ENCODE measurements around the gene C11orf21.

Gene C11orf21

DNA sequence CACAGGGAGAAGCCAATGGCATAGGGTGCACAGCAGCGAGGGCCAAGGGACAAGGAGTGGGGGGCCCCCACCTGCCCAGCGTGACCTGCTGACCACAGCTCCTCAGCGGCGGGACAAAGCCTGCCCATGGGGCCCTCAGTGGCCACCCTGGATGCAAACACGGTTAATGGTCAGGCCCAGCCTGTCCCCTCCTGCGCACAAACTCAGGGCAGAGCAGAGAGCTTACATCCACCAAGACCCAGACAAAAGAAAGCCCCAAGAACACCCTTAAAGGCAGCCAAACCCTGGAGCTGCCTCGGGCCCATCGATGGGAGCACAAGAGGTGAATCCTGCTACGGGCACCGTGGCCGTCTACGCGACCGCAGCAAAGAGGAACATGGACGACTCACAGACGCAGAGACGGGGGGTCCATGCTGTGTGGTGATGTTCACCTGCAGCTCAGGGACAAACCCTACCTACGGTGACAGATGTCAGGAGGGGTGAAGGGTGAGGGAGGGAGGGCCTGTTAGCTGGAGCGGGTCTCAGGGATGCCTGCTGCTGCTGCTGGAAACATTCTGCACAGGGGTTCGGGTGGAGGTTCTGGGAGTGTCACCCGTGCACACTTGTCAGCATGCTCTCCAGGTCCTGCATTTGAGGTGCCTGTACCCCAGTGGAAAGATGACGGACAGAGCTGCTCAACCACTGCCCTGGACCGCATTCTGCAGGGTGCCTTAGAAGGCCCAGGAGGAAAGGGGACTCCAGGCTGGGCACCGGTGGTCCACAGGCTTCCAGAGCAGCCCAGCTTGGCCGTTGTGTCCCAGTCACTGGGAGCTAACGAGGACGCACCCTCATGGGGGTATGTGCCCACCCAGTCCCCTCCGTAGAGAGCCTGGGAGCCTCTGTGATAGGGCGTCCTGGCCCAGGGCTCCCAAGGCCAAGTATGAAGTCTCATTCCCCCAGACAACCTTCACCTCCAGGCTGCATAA is 42.9 kb downstream of the C11orf21 start:
- no peak for DNase-seq

DNA sequence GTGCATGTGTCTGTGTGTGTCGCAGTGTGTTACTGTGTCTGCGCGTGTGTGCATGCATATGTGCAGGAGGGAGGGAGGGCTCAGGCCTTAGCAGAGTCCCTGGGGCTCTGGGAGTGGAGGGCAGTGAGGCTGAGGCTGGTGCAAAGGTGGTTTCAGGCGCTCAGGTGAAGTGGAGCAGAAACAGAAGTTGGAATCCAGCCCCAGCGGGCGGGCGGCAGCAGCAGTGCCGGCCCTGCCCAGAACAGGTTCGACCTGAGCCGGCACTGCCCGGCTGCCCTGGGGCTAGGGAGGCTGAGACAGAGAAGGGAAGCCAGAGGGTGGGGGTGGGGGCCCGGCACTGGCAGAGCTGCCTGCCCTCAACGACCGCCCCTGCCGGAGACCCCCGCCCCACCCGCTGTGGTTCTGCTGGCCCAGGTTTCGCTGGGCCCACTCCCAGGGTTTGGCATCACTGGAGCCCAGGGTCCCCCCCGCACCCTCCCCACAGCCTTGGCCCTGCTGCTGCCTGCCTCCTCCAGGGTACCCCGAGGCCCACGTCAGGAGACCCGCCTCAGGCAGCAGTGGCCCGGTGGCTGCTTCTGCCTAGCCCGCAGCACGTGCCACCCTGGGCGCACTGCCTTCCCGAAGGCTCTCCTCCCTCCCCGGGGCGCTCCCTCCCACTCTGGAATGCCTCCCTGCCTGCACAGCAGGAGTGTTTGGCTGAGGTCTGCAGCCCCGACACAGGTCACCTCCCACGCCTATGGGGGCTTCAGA is 44.6 kb downstream of the C11orf21 start:
- DNase-seq = no peak

DNA sequence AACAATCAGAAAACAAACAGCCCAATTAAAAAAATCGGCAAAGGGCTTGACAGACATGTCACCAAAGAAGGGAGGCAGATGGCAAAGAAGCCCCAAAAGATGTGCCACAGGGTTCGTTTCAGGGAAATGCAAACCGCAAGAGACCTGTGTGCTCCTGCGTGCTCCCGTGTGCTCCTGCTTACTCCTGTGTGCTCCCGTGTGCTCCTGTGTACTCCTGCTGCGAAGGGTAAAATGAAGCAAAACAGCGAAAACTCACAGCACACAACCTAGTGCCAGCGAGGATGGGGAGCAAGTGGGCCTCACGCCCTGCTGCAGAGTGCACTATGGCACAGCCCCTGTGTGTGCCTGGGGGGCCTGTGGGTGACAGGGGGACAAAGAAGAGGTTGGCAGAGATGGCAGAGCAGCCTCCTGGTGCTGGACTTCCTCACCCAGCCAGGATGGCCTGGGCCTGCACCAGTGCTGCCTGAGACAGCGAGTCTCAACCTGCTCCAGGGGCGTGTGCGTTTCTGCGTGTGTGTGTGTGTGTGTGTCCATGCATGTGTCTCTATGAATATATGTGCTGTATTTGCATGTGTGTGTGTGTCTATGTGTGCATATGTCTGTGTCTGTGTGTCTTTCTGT is 45.3 kb downstream of the C11orf21 start:
- no peak for DNase-seq

DNA sequence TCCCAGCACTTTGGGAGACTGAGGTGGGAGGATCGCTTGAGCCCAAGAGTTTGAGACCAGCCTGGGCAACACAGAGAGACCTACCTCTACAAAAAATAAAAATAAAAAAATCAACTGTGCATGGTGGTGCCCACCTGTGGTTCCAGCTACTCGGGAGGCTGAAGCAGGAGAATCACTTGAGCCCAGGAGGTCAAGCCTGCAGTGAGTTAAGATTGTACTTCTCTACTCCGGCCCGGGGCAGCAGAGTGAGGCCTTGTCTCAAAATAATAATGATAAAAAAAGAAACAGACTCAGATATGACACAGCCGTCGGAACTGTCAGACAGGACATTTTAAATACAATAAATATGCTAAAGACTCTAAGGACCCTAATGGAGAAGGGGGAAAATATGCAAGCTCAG is 49.7 kb downstream of the C11orf21 start:
- no peak for DNase-seq

DNA sequence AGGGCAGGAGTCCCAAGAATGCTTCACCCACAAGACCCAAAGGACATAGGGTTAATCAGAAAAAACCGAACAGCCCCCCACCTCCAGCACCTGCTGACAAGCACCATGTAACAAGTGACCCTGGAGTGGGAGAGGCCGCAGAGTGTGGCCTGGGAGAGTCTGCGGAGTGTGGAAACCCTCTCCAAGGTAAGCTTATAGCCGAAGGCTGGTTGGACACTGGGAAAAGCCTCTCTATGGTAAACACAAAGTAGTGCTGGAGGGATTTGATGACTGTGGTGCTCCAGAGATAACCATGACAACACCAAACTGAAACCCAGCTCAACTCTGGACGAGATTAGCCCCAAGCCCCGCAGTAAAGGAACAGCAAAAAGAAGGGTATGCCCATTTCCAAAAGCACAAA is 50.6 kb downstream of the C11orf21 start:
- no peak for DNase-seq

DNA sequence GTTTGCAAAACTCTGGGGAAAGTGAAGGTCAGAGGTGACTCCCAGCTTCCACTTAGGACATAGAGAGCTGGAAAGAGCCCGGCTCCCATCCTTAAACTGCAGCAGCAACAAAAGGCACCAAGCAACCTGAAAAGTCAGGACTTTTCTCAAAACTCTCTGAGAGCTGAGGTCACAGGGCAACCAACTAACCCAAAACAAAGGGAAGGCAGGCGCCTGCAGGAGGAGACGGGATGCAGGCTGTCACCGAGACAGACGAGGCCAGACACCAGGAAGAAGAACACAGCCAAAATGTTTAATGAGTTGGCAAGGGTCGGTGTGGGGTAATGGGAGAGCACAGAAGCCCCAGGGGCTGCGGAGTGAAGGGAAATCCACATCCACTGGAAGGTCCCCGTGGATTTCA is 51.2 kb downstream of the C11orf21 start:
- no peak for DNase-seq

DNA sequence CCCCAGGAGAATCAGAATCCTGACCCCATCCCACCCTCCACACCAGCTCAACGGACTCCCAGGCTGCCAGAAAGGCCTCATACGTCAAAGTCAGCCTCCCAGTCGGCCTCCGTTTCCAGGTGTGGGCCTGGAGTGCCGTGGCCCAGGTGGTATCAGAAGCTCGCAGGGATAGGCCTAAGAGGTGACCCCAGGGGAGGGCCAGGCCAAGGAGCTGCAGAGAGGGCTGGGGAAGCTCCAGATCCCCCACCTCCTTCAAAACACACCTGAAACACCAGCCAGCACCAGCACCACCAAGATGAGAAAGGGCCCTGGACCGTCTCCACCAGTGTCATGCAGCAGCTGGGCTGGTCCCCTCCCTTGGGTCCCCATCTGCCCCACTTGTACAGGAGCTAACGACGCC is 51.7 kb downstream of the C11orf21 start:
- DNase-seq = no peak

DNA sequence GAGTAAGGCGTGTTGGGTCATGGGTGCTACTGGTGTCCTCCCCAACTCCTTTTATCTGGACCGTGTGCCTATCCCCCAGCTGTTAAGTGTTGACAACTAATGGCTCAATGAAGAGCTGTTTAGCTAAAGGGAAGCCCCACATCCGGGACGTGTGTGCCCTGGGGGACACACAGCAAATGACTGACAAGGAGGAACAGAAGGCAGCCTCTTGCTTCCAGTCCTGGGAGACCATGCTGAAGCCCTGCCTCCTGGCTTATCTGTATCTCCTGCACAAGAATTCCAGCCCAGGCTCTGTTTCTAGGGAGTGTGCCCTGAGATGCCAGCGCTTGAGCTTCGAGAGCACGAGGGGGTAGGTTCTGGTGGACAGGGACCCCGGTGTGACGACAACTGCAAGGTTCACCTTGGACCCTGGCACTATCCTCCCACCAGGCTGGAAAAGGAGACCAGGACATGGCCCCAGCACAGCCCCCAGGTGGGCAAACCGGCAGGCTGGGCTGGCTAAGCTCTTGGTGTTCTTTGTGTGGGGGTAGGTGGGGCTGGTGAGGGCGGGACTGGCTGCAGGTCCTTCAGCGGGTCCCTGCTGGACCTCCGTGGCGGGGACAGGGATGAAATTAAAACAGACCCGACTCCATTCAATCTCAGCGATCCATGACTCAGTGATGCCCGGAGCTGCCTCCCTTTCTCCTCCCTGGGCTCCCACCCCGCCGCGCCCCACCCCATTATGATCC is 52.4 kb downstream of the C11orf21 start:
- DNase-seq = no peak

DNA sequence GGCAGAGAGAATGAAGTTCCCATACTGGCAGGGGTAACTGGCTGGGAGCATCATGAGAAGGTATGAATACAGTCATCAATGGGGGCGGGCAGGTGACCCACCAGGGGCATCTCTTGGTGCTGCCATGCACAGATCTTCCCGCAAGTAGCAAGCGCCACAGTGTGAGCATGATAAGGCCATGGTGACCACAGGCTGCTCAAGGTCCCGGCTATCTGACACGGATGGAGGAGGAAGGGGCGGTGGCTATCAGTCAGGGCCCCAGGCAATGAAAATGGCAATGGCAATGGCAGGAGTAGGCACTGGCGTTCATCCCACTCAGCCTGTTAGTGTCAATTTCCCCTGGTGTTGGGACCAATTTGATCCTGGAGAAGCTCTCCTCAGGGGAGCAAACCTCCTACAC is 53.0 kb downstream of the C11orf21 start:
- no peak for DNase-seq

DNA sequence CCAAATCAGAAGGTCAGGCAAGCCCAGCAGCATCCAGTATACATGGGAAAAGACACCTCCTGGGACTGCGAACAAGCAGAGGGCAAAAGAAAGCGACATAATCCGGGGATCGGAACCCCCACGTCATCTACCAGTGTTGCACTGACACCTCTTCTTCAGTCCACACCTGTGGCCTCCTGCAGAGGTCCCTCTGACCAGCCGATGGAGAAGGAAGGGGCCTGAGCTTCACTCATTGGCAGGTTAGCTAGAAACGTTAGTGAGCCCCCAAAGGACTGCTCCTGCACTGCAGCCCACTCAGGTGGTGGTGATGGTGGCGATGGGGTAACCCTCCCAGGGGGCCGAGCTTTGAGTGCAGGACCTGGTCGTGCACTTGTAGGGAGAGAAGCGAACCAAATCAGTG is 53.5 kb downstream of the C11orf21 start:
- DNase-seq = no peak

DNA sequence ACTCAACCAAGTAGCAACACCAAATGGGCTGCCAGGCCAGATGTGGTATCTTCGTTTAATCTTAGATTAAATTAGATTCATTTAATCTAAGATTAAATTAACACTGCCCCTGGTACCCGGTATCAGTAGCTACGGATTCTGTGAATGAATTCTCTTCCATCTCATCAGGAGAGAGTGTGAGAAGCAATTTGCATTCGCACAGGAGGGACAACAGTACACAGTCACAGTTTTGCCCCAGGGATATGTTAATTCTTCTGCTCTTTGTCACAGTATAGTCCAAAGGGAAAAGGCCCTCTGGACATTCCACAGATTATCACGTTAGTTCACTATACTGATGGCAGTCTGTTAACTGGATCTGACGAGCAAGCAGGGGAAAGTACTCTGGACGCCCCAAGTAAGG is 54.2 kb downstream of the C11orf21 start:
- DNase-seq = no peak

Measured in activated CD8-positive, alpha-beta memory T cell treated with anti-CD3 and anti-CD28 coated beads, Interleukin-2, amount 50 U/mL, for 48 hours (primary cell).